Measurements from ENCODE around the gene UQCC2. TPM values are rescaled to one million over a fixed set of nuclear protein-coding genes. Genes with fewer than 3 reads are reported as not detected.

UQCC2 gene
- total and polyA plus RNA-seq, 2 of the 4 experiments (the other 2 are of a cell fraction): 13.8 to 34.5 TPM

GRCh38 chr6:33740204-33740608 lies 28.7 kb upstream of the UQCC2 start:
- ATAC-seq (ENCODE audit: low read depth) (no peak), DNase-seq (no peak)
- Histone ChIP-seq H3K4me2 (ENCODE audit: low read depth, low read length) (no peak overlapping the region), H2BK5ac (ENCODE audit: low read depth, low read length, poor library complexity, severe bottlenecking) (no peak overlapping the region), H3K36me3 (ENCODE audit: control insufficient read depth, insufficient read depth, low read length) (no peaks in the 10 kb centered on the region), H3K23ac (ENCODE audit: low read depth, low read length) (no peak overlapping the region), H3K9me3 (ENCODE audit: control insufficient read depth, insufficient read depth, low read length) (no peaks in the 10 kb centered on the region), H2BK20ac (ENCODE audit: low read depth, low read length) (no peak overlapping the region), H3K9ac (ENCODE audit: low read depth, low read length) (no peak overlapping the region), H2AFZ (replicated peaks; ENCODE audit: low read length, poor library complexity) (no peak overlapping the region), H3K27ac (ENCODE audit: insufficient read depth, low read length) (no peak overlapping the region), H3K14ac (replicated peaks; ENCODE audit: low read depth, low read length) (no peak overlapping the region), H3K4me1 (ENCODE audit: control insufficient read depth, insufficient read depth, low read length) (peaks cover 4% of the 10 kb centered on the region; the same call in 1 of the 2 replicates), H3K27me3 (ENCODE audit: control insufficient read depth, insufficient read depth, low read length) (peaks cover 8% of the 10 kb centered on the region; the same call in 1 of the 2 replicates), H3K4me3 (ENCODE audit: insufficient read depth, low read depth, low read length) (no peak overlapping the region), H4K5ac (ENCODE audit: low read depth, low read length) (no peak overlapping the region), H2AK5ac (ENCODE audit: low read depth, low read length) (no peak overlapping the region), H2BK120ac (ENCODE audit: low read depth, low read length) (no peak overlapping the region), H3K4ac (ENCODE audit: low read depth, low read length) (no peak overlapping the region), H4K20me1 (ENCODE audit: insufficient read depth, low read length) (no peaks in the 10 kb centered on the region; the same call in 1 of the 2 replicates), H3K56ac (ENCODE audit: extremely low read depth, insufficient read depth, low read length) (no peak overlapping the region), H3K9me1 (ENCODE audit: insufficient read depth, low read length) (no peaks in the 10 kb centered on the region), H2BK15ac (ENCODE audit: low read depth, low read length) (no peak overlapping the region), H4K8ac (ENCODE audit: low read depth in 2 of 2, low read length in 2 of 2) (no peak overlapping the region), H3K18ac (ENCODE audit: low read depth, low read length) (no peak overlapping the region), H4K91ac (ENCODE audit: insufficient read depth, low read depth, low read length) (no peak overlapping the region), H3K79me1 (ENCODE audit: low read depth in 1 of 2, low read length in 2 of 2) (no peaks in the 10 kb centered on the region), H2AK9ac (replicated peaks; ENCODE audit: low read depth, low read length, poor library complexity) (no peak overlapping the region)
- no TSS peak for BruUV-seq (replicated peaks)
- WGBS, 2 experiments (ENCODE audit: extremely low coverage in 2 of 2, insufficient read length in 1 of 2): 49% methylated on average over 5 of the region's 6 CpGs; no CpG with 5 or more reads in 1 of the 2 experiments
- CTCF ChIA-PET: no interaction called here
- dilution Hi-C loops (cut with HindIII; ENCODE audit: low sequenced_read_pairs, unreplicated experiment): no loop called here
- POLR2A ChIA-PET (ENCODE audit: unreplicated experiment): no interaction called here
- in situ Hi-C loops (cut with MboI; ENCODE audit: low sequenced_read_pairs): no loop called here
- no peak for TF ChIP-seq MAZ (IDR thresholded peaks at IDR 0.05; ENCODE audit: borderline replicate concordance, low read depth, low read length)
- TF ChIP-seq CTCF (conservative IDR thresholded peaks at IDR 0.05; ENCODE audit: low read depth, low read length): no peak
- TF ChIP-seq, protein P1, sequence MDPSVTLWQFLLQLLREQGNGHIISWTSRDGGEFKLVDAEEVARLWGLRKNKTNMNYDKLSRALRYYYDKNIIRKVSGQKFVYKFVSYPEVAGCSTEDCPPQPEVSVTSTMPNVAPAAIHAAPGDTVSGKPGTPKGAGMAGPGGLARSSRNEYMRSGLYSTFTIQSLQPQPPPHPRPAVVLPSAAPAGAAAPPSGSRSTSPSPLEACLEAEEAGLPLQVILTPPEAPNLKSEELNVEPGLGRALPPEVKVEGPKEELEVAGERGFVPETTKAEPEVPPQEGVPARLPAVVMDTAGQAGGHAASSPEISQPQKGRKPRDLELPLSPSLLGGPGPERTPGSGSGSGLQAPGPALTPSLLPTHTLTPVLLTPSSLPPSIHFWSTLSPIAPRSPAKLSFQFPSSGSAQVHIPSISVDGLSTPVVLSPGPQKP (IDR thresholded peaks at IDR 0.05; ENCODE audit: borderline replicate concordance, low read depth, low read length): no peak
- no peak for TF ChIP-seq SMC3 (IDR thresholded peaks at IDR 0.05; ENCODE audit: low read depth, low read length)
- TF ChIP-seq FOS (IDR thresholded peaks at IDR 0.05; ENCODE audit: low read depth, low read length): no peak
- no peak for TF ChIP-seq USF2 (IDR thresholded peaks at IDR 0.05; ENCODE audit: low read depth, low read length)
- TF ChIP-seq RAD21 (IDR thresholded peaks at IDR 0.05; ENCODE audit: low read length): no peak
- no peak for TF ChIP-seq POLR2A (IDR thresholded peaks at IDR 0.05; ENCODE audit: low read depth, low read length)
- no peak for TF ChIP-seq RCOR1 (IDR thresholded peaks at IDR 0.05; ENCODE audit: insufficient replicate concordance, low read length)
- no peak for TF ChIP-seq MAFK (IDR thresholded peaks at IDR 0.05; ENCODE audit: low read depth, low read length)
- no peak for TF ChIP-seq CHD1 (IDR thresholded peaks at IDR 0.05; ENCODE audit: low read depth, low read length)
- no peak for TF ChIP-seq RFX5 (IDR thresholded peaks at IDR 0.05; ENCODE audit: low read depth, low read length)
- intact Hi-C loops (cut with micrococcal nuclease): no loop called here

Data from IMR-90 (cell line).